Panc1 (cell line): ENCODE measurements around the gene MRRF.
"Not testable (repeated sequence)": the region's sequence is repeated elsewhere in the genome, so short reads cannot be mapped to it uniquely, and the experiment has no call there.

Source experiments
- CTCF ChIP-seq: fragments of 450-650 bp; IDR thresholded peaks from 2 replicates; pipeline ENCODE4 v1.5.1; 2017; ENCODE audit warnings: mild to moderate bottlenecking
- POLR2AphosphoS5 ChIP-seq: IDR thresholded peaks from 2 replicates; pipeline ENCODE4 v1.6.1; 2012; ENCODE audit warnings: mild to moderate bottlenecking, low read depth, low read length, moderate library complexity
- REST ChIP-seq, 2 experiments: IDR thresholded peaks; 2 replicates each; pipeline ENCODE4 v1.6.1; 2011 to 2012; ENCODE audit warnings: low read depth in 2 of 2, control low read depth in 1 of 2, low read length in 1 of 2, mild to moderate bottlenecking in 1 of 2, moderate library complexity in 1 of 2; ENCODE audit not compliant: insufficient read depth in 1 of 2

- not testable (repeated sequence) for TF ChIP-seq CTCF; POLR2AphosphoS5; REST (IDR thresholded peaks at IDR 0.05; ENCODE audit: insufficient read depth in 1 of 2, low read depth in 2 of 2, low read length in 1 of 2)
Measured at GRCh38 chr9:122330466-122330865, 65.8 kb downstream of the MRRF start.
